Transverse colon (tissue), 4 donors: ENCODE data around the gene HS3ST3A1. TPM values are rescaled to one million over a fixed set of nuclear protein-coding genes. Genes with fewer than 3 reads are reported as not detected.

Experiments
- DNase-seq: peaks from one replicate; pipeline ENCODE4 v3.0.0-alpha.2; 2019
- H3K27ac ChIP-seq, 4 donors: fragments of 200-600 bp; sonication (generic); 2 replicates each; pipeline ENCODE4 v1.5.1; 2016 to 2018; ENCODE audit warnings: inconsistent platforms in 4 of 4
- H3K27me3 ChIP-seq: fragments of 200-600 bp; sonication (generic); 2 replicates; pipeline ENCODE4 v1.5.1; 2017; ENCODE audit warnings: inconsistent platforms
- H3K36me3 ChIP-seq, 4 donors: fragments of 200-600 bp; sonication (generic); 2 replicates each; pipeline ENCODE4 v1.5.1; 2017 to 2019; ENCODE audit warnings: inconsistent platforms in 4 of 4
- H3K4me1 ChIP-seq, 4 donors: fragments of 200-600 bp; sonication (generic); 2 replicates each; pipeline ENCODE4 v1.5.1; 2017 to 2020; ENCODE audit warnings: inconsistent platforms in 4 of 4
- H3K4me3 ChIP-seq, 4 donors: fragments of 200-600 bp; sonication (generic); 1 replicate in 1 of 4; 2 replicates in 3 of 4; pipeline versions ENCODE4 v1.5.1 to v1.6.1; 2017 to 2019; ENCODE audit warnings: inconsistent platforms in 4 of 4
- H3K9me3 ChIP-seq, 2 donors: fragments of 200-600 bp; sonication (generic); 2 replicates each; pipeline ENCODE4 v1.5.1; 2017 to 2019; ENCODE audit warnings: inconsistent platforms in 2 of 2
- CTCF ChIP-seq, 5 experiments: fragments of 200-600 bp in 3 of 5; fragments of 450-650 bp in 2 of 5; sonication (generic) in 3 of 5; IDR thresholded peaks; 1 replicate in 2 of 5; 2 replicates in 3 of 5; pipeline ENCODE4 v1.5.1; 2016 to 2017; ENCODE audit warnings: antibody characterized with exemption in 5 of 5, inconsistent platforms in 3 of 5, mild to moderate bottlenecking in 2 of 5, moderate library complexity in 1 of 5
- EP300 ChIP-seq: sonication (generic); formaldehyde crosslinking; IDR thresholded peaks from one replicate; pipeline ENCODE4 v1.6.1; 2017; ENCODE audit warnings: antibody characterized with exemption, low read depth
- POLR2A ChIP-seq: fragments of 450-650 bp; IDR thresholded peaks from one replicate; pipeline ENCODE4 v1.6.1; 2016; ENCODE audit warnings: antibody characterized with exemption, mild to moderate bottlenecking, moderate library complexity
- POLR2AphosphoS5 ChIP-seq, 3 donors: sonication (generic); formaldehyde crosslinking; IDR thresholded peaks; one replicate each; pipeline ENCODE4 v1.6.1; 2016; ENCODE audit warnings: antibody characterized with exemption in 3 of 3
- WGBS, 2 donors: methylation state at CpG; one replicate each; pipeline ENCODE4 v1.1.5; 2018; ENCODE audit warnings: low coverage in 1 of 2; 5-methylcytosine and 5-hydroxymethylcytosine counted together
- in situ Hi-C, 4 donors: fragments of 200-750 bp; cut with MboI; loops; one replicate each; pipeline versions ENCODE4 v1.15.0 to v1.15.1; 2017; ENCODE audit warnings: low sequenced_read_pairs in 3 of 4, low pct_ligation_motif_present in 1 of 4, low pct_unique_long_range_greater_than_20kb in 1 of 4
- intact Hi-C: fragments of 100-400 bp; cut with DNase I; formaldehyde crosslinking; loops from one replicate; pipeline ENCODE4 v1.15.1; 2023; ENCODE audit warnings: low total_unique reads
- total RNA-seq, 4 donors: library from RNA; depleted of rRNA; stranded (reverse); fragments of >200 nt; gene quantifications; one replicate each; pipeline ENCODE4 v1.1.0, GENCODE V29; 2016

HS3ST3A1 gene
- total RNA-seq, 4 donors from 2014 or later: 0.41 to 3.6 (median 1.8) TPM

GRCh38 chr17:13521784-13522183, 79.9 kb downstream of the HS3ST3A1 start:
- H3K27ac ChIP-seq: no peak overlapping the region
- H3K4me3 ChIP-seq: no peak overlapping the region
- DNase-seq: no peak
- no peaks in the 10 kb centered on the region for H3K4me1 ChIP-seq
- H3K36me3 ChIP-seq: no peaks in the 10 kb centered on the region
- intact Hi-C loops (no loop called here), in situ Hi-C loops (no loop called here)
- no peak for TF ChIP-seq POLR2AphosphoS5 (IDR thresholded peaks at IDR 0.05)
- TF ChIP-seq EP300: no peak
- TF ChIP-seq CTCF (IDR thresholded peaks at IDR 0.05): no peak
- no peak for TF ChIP-seq POLR2A
- no peaks in the 10 kb centered on the region for H3K27me3 ChIP-seq
- H3K9me3 ChIP-seq: no peaks in the 10 kb centered on the region
- WGBS, 2 donors: 49 to 65% methylated on average over 2 to 4 of the region's 4 CpGs

GRCh38 chr17:13520899-13521572, 80.7 kb downstream of the HS3ST3A1 start:
- in situ Hi-C loops (no loop called here), intact Hi-C loops (no loop called here)
- Histone ChIP-seq H3K4me3 (no peak overlapping the region), H3K27ac (no peak overlapping the region), H3K9me3 (no peaks in the 10 kb centered on the region), H3K27me3 (no peaks in the 10 kb centered on the region), H3K4me1 (no peaks in the 10 kb centered on the region), H3K36me3 (no peaks in the 10 kb centered on the region)
- WGBS, 2 donors: 75% methylated on average over 5 to 6 of the region's 6 CpGs
- no peak for TF ChIP-seq CTCF (IDR thresholded peaks at IDR 0.05)
- no peak for TF ChIP-seq POLR2A
- no peak for TF ChIP-seq EP300
- no peak for TF ChIP-seq POLR2AphosphoS5 (IDR thresholded peaks at IDR 0.05)
- no peak for DNase-seq

GRCh38 chr17:13518261-13519000, 83.3 kb downstream of the HS3ST3A1 start:
- Histone ChIP-seq H3K4me1 (no peaks in the 10 kb centered on the region), H3K27me3 (no peaks in the 10 kb centered on the region), H3K27ac (no peak overlapping the region), H3K4me3 (no peak overlapping the region), H3K36me3 (no peaks in the 10 kb centered on the region), H3K9me3 (no peaks in the 10 kb centered on the region)
- WGBS, 2 donors: 47 to 63% methylated on average over 1 to 2 of the region's 2 CpGs
- intact Hi-C loops: no loop called here
- TF ChIP-seq POLR2A (no peak), EP300 (no peak), POLR2AphosphoS5 (IDR thresholded peaks at IDR 0.05) (no peak), CTCF (IDR thresholded peaks at IDR 0.05) (no peak)
- no peak for DNase-seq
- in situ Hi-C loops: no loop called here

GRCh38 chr17:13513039-13513405, 88.7 kb downstream of the HS3ST3A1 start:
- no peak for TF ChIP-seq EP300
- TF ChIP-seq CTCF (IDR thresholded peaks at IDR 0.05): no peak
- no peak for TF ChIP-seq POLR2A
- TF ChIP-seq POLR2AphosphoS5 (IDR thresholded peaks at IDR 0.05): no peak
- Histone ChIP-seq H3K4me3 (no peak overlapping the region), H3K9me3 (no peaks in the 10 kb centered on the region), H3K36me3 (no peaks in the 10 kb centered on the region), H3K4me1 (no peaks in the 10 kb centered on the region), H3K27me3 (no peaks in the 10 kb centered on the region), H3K27ac (no peak overlapping the region)
- intact Hi-C loops (no loop called here), in situ Hi-C loops (no loop called here)
- no peak for DNase-seq
- 44 to 66% methylated on average over 3 to 8 of the region's 8 CpGs for WGBS, 2 donors
